SK-N-SH treated with all-trans-retinoic acid at 6 μM for 48 hours (cell line): ENCODE results near the gene SLC38A9.

Experiments
- ZC3H10 ChIP-seq: fragments of 250-450 bp; sonication (Bioruptor Pico); IDR thresholded peaks from 2 replicates; pipeline ENCODE4 v1.5.1; 2021; ENCODE audit warnings: mild to moderate bottlenecking, moderate library complexity
- ZNF70 ChIP-seq: fragments of 450-650 bp; formaldehyde crosslinking; IDR thresholded peaks from 2 replicates; pipeline ENCODE4 v1.5.0; 2020; ENCODE audit warnings: mild to moderate bottlenecking, moderate library complexity
- TF ChIP-seq, protein P1 (sequence below): fragments of 250-450 bp; sonication (Bioruptor Pico); IDR thresholded peaks from 2 replicates; pipeline ENCODE4 v1.8.0; 2020; ENCODE audit warnings: mild to moderate bottlenecking, moderate library complexity, borderline replicate concordance

DNA sequence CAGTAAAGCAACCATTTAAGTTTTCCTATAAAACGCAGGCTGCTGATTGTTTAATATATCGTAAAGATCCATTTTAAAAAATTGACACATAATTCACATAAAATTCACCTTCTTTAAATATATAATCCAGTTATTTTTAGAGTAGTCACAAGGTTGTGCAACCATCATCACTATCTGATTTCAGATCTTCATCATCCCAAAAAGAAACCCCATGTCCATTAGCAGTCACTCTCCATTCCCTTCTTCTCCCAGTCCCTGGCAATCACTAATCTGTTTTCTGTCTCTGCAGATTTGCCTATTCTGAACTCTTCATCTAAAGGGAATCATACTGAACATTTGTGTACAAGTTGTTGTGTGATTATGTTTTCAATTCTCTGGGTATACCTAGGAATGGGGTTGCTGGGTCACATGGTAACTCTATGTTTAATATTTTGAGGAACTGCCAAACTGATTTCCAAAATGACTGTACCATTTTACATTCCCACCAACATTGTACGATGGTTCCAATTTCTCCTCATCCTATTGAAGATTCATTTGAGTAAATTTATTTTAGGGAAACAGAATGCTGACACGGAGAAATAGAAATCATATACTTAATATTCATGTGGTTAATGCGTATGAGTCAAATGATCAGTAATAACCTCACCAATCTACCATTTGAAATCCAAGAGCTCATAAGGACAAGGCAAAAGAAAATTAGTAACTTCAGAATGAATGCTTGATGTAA lies 119.6 kb downstream of the SLC38A9 start:
- TF ChIP-seq, protein P1, sequence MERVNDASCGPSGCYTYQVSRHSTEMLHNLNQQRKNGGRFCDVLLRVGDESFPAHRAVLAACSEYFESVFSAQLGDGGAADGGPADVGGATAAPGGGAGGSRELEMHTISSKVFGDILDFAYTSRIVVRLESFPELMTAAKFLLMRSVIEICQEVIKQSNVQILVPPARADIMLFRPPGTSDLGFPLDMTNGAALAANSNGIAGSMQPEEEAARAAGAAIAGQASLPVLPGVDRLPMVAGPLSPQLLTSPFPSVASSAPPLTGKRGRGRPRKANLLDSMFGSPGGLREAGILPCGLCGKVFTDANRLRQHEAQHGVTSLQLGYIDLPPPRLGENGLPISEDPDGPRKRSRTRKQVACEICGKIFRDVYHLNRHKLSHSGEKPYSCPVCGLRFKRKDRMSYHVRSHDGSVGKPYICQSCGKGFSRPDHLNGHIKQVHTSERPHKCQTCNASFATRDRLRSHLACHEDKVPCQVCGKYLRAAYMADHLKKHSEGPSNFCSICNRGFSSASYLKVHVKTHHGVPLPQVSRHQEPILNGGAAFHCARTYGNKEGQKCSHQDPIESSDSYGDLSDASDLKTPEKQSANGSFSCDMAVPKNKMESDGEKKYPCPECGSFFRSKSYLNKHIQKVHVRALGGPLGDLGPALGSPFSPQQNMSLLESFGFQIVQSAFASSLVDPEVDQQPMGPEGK (CRISPR knock-in tag), result no peak
- TF ChIP-seq ZNF70 (CRISPR knock-in tag) (no peak), ZC3H10 (CRISPR knock-in tag) (no peak)
